Pons (tissue), 1 donor: ENCODE results near the gene COL11A2.

Source experiments
- DNase-seq: peaks from one replicate; pipeline ENCODE4 v3.0.0-alpha.2; 2016; ENCODE audit warnings: low spot score

Gene COL11A2

DNA sequence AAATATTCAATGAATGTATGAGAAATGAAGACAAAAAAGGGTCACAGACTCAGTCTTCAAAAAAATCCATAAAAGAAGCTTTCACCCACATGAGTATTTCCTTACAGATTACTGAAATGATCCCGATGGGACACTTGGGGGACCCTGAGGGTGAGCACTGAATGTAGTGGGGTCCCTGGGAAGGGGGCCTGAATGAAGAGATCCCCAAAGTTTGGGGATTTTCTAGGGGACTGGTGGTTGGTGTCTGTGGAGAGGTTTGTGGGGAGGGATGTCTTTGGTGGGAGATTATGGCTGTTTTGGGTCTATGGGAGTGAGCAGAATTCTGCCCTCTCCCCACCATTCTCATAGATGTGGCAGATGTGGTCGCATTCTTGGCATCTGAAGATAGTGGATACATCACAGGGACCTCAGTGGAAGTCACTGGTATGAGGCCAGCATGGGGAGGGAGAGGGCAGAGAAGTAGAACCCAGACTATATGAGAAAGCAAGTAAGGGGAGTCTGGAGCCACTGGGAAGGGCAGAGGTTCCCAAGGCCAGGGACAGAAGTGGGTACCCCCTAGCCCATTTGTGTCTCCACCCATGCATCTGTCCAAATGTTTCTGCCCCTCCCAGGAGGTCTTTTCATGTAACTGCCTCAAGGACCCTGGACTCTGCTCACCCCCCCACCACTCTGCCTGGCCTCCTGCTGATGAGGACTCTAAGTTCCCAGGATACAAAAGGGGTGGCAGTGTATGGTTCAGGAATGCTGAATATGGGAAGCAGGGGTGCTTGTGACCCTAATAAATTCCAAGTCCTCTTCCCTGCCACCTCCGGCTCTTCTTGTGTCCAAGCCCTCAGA lies 14.0 kb upstream of the COL11A2 start:
- no peak for DNase-seq

DNA sequence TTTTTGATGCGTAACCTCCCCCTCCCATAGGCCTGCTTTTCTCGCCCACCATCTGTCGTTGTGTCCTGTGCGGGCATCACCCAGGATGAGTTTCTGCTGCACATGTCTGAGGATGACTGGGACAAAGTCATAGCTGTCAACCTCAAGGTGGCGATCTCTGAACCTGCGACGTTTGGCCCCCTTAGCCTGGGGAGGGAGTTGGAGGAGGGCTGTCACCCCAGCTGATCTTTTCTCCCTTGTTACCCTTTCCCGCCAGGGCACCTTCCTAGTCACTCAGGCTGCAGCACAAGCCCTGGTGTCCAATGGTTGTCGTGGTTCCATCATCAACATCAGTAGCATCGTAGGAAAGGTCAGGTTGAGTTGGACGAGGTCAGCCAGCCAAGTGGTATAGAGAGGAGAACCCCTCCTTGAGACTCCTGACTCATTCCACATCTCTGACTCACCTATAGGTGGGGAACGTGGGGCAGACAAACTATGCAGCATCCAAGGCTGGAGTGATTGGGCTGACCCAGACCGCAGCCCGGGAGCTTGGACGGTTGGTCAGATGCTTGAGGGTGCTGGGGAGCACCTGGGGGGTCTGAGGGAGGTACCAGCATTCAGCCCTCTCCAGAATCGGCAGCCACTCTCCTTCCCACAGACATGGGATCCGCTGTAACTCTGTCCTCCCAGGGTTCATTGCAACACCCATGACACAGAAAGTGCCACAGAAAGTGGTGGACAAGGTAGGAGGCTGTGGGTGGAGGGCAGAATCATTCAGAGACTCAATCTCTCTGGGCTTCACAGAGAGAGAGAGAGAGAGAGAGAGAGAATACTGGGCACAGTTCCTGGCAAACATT lies 13.1 kb upstream of the COL11A2 start:
- no peak for DNase-seq

DNA sequence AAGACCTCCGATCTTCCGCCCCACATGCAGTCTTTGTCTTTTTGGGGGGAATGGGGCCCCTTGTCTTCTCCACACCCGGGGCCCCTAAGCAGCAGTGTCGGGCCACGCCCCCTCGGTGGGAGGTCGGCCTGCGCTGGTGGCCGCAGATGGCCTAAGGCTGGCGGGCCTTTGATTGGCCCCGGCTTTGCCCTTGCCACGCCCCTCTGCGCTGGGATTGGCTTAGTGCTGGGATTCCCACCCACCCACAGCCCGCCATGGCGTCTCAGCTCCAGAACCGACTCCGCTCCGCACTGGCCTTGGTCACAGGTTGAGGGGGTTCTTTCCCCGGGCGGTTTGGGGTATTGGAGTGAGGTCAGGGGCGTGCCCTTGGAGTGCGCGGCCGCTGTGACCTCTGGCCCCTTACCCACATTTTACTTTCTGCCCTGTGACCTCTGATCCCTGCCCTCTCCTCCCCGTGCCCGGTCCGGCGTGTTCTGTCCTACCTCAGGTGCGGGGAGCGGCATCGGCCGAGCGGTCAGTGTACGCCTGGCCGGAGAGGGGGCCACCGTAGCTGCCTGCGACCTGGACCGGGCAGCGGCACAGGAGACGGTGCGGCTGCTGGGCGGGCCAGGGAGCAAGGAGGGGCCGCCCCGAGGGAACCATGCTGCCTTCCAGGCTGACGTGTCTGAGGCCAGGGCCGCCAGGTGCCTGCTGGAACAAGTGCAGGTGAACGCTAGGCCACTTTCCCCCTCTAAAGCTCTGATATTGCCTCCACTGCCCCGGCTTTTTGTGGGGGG lies 12.3 kb upstream of the COL11A2 start, which contains the start of gene HSD17B8:
TSS of gene HSD17B8 (plus strand) at position 241 of the 776 bp plus-strand sequence. CDS start at position 255, 14 bp downstream.
- DNase-seq: peak; percentile 90

DNA sequence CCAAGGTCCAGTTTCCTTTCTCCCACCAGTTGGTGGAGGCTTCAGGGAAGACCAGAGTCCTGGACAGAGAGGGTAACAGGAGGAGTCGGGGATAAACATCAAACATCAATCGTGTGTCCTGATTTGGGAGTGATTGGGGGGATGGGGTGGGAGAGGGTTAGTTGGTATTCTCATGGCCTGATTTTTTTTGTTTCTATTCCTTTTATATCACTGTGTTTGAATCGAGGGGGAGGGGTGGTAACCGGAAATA lies 11.8 kb upstream of the COL11A2 start:
- DNase-seq: no peak

DNA sequence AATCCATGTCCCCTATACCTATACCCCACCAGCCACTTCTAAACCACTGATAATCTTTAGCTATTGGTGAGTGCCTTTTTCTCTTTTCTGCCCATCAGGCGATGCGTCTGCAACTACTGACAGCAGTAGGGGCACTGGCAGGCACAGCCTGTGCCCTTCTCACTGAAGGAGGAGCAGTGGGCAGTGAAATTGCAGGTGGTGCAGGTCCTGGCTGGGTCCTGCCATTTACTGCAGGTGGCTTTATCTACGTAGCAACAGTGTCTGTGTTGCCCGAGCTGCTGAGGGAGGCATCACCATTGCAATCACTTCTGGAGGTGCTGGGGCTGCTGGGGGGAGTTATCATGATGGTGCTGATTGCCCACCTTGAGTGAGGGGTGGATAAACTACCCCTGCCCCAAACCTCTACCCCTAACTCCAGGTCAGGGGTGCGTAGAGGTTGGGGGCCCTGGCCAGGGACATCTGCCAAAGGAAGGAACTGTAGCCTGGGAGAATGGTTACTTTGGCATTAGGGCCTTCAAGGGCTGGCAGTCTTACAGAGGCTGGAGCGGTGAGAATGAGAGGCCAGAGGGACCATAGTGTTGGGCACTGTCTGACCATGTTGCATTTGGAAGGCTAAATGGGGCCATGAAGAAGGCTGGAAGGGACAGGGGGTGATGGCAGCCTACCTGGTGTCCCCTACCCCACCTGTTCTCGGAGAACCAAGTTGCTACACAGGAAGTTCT lies 11.3 kb upstream of the COL11A2 start:
- no peak for DNase-seq

DNA sequence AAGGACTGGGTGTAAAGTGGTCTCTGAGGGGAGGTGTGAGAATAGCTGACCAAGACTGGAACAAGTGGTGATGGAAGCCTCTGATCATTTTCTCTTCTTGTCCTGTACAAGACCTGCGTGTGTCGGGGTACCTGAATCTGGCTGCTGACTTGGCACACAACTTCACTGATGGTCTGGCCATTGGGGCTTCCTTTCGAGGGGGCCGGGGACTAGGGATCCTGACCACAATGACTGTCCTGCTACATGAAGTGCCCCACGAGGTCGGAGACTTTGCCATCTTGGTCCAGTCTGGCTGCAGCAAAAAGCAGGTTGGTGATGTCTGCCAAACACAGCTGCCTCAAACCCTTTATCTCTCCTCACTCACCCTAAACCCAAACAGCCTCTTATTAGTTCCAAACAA lies 10.5 kb upstream of the COL11A2 start:
- DNase-seq: no peak

DNA sequence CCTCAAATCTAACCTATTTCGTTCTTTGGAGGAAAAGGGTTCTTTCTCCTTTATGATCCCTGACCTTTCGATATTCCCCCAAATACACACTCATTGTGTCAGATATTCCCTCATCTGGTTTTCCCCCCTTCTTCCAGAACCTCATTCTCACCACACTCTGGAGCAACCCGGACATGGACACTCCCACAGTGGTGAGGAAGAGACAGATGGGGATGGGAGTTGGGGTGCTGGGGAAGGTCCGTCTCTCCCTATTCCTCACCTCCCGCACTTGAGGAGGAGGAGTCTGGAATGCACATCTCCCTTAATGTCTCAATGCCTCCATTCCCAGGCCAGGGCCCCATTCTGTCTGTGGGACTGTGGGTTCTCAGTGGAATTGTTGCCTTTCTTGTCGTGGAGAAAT lies 9.7 kb upstream of the COL11A2 start:
- no peak for DNase-seq

DNA sequence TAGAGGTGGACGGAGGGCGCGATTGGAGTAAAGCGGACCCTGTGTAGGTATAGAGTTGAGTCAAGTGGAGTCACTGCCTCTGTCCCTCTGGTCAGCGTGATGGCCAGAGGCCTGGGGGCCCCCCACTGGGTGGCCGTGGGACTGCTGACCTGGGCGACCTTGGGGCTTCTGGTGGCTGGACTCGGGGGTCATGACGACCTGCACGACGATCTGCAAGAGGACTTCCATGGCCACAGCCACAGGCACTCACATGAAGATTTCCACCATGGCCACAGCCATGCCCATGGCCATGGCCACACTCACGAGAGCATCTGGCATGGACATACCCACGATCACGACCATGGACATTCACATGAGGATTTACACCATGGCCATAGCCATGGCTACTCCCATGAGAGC lies 8.9 kb upstream of the COL11A2 start:
- no peak for DNase-seq

DNA sequence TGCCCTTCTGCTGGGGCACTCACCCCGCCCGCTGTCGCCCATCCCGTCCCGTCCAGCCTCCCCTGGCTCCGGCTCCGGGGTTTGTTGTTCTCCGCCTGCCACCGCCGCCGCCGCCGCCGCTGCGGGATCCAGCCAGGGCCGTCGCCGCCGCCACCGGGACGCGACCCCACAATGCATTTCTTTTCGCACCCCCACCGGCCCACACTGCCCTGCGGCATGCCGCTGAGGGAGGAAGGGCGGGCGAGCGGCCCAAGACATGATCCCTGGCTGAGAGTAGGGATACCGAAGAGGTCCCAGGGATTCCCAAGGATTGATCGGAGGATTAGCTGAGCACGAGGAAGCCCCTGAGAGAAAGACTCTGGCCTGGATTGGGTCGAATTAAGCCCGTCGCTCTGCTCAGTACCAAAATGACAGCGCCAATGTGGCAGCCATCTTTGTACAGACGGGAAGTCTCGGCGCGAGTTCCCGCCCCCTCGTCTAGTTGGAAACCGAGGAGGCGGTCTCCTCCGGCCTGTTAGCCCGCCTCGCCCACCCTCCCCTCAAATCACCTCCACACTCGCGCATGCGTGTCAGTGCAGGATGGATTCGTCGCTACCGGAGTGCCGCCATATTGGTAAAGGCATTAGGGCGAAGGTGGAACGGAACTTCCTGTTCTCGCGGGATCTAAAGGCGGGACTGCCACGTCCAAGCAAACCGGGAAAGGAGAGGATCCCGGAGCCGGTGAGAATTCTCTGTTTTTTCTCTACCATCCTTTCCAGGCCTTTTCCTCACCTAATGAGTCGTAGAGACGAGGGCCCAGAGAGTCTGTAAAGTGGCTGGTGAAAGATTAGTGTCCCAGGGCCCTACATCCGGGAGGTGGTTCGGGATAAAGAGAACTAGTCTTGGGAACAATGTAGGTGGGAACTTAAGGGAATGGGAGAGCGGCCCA lies 8.2 kb upstream of the COL11A2 start, which contains the start of the genes RXRB and SLC39A7:
TSS of gene RXRB (minus strand) at position 447 of the 928 bp plus-strand sequence. CDS start at position 258, 189 bp downstream.
TSS of gene SLC39A7 (plus strand) at position 649 of the 928 bp plus-strand sequence. CDS start 379 bp downstream, outside the sequence.
- peak; percentile 99 for DNase-seq

DNA sequence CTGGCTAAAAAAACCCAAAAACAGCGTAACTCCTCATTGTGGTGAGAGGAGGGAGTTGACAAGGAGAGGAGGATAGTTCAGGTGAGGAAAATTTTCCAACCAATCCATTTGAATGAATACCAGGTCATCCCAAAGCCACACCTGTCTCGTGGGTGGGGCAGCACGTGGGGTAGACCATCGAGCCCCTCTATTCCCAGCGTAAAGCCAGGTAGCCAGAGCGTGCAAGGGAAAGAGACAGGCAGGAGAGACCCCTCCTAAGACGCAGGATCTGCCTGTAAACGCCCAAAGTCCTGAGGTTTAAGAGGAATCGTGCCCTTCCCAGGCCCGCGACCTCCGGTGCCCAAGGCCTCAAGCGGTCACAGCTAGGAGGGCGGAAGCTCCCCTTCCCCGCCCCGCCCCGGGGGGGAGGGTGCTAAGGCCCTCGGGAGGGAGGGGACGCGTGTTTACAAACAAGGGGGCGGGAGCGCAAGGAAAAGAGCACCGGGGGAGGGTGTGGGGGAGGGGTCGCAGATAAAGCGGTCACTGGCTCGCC lies 7.5 kb upstream of the COL11A2 start:
- DNase-seq: peak; percentile 66

DNA sequence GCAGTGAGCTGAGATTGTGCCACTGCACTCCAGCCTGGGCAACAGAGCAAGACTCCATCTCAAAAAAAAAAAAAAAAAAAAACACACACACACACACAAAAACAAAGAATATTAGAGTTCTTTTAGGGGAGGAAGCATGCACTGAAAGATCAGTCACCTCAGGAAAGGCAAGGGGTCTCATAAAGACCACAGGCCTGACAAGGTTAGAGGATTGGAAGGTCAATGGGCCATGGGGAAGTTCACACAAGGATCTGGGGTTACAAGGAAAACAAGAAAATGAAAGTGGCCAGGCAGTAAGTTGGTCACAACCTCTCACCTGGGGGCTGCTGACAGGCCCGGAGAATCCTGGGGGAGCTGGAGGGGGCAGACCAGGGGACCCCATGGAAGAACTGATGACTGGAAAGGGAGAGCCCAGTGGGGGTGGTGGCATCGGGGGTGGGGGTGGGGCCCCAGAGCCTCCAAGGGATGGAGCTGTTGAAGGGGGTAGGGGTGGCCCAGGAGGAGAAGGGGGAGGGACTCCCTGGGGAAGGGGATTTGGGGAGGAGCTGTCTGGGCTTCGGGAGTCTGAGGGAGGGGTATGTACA lies 6.7 kb upstream of the COL11A2 start:
- DNase-seq: no peak

DNA sequence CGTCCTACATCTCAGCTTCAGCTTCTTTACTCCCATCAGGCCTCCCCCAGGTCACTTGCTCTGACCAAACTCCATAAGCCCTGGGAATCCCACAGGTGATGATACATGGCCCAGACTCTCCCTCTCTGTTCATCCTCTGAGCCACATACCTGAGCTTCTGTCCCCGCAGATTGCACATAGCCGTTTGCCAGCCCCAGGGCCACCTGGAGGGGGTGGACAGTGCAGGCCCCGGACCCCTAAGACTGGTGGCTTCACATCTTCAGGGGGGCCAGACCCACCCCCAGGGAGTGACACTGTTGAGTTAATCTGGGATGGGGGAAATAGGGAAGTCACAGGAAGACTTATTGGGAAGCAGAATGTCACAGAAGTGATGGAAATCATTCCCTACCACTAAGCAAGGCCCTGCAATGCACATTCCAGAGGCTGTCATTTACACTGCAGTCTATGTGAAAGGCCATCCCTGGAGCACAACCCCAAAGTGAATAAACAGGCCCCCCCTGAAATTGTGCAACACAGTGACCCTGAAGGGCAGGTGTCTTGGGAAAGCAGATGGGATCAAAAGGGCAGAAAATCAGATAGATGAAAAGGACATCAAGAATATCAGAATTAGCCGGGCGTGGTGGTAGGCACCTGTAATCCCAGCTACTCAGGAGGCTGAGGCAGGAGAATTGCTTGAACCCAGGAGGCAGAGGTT lies 6.0 kb upstream of the COL11A2 start:
- no peak for DNase-seq

DNA sequence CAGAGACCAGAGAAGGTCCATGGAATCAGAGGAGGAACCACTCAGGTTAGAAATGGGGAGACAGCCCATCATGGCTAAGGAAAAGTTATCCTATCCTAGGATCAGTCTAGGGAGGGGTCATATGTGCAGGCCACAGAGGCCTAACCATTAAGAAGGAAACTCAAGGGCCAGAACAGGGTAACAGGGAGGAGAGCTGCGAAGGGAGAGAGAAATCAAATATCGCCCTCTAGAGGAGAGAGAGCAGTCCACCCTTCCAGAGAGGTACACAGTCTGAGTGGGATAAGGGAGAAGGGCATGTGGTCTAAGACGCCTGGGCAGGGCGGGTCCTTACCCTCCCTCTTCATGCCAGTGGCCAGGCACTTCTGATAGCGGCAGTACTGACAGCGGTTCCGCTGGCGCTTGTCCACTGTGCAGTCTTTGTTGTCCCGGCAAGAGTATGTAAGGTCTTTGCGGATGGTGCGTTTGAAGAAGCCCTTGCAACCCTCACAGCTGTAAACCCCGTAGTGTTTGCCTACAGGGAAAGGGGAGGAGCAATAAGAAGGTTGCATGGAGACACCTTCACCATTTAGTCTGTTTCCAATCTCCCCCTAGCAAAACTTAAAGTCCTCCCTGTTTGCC lies 5.3 kb upstream of the COL11A2 start:
- DNase-seq: peak; percentile 89

DNA sequence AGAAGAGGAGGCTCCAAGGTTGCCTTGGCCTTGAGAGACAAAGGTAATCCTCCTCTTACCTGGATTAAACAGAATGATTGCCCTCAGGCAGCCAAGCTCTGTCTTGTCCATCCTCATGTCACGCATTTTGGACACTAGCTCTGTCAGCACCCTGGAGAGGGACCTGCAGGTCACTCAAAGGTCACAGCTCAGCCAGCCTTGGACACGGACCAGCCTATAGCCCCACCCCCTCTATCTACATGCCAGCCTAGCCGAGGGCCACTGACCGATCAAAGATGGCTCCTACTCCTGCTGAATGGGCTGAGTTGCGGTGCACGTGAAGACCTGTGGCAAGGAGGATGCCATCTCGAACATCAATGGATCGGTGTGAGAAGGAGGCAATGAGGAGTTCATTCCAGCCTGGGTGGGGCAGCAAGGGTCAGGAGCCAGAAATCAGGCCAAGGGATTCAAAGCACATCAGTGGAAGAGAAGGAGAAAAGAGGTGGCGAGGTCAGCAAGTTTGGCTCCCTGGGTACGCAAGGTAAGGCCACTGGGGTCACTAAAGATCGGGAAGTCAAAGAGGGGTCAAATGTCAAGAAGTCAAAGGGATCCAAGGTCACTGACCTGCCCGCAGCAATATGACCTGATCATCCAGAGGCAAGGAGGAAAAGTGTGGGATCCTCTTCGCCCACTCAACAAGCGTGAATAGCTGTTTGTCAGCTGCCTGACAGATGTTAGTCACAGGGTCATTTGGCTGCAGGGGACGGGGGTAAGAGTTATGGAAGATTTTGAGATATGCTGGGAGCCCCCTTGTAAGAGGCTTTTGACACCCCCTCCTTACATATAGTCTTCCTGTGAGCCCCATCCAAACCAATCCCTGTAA lies 3.3 kb upstream of the COL11A2 start:
- DNase-seq: no peak

DNA sequence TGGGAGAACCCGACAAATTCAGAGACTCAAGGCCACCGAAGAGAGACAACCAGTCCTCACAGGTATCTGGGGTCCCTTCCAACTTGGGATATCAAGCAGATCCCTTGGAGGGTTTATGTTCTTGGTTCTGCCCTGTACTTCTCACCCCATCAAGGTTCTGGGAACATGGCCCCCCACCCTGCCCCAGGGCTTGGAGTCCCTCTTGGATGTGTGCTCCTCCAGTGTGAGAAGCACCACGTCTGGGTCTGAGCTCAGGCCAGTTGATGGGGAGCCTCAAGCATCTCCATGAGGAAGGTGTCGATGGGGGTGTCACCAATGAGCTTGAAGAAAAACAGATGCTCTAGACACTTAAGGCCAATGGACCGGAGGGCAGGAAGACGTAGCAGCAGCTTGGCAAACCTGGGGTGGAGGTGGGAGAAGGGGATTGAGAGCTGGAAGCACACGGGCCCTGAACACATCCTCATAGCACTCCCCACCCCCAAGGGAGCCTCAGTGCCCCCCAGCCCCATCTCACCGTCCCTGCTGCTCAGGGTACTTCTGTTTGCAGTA lies 2.2 kb upstream of the COL11A2 start:
- no peak for DNase-seq

DNA sequence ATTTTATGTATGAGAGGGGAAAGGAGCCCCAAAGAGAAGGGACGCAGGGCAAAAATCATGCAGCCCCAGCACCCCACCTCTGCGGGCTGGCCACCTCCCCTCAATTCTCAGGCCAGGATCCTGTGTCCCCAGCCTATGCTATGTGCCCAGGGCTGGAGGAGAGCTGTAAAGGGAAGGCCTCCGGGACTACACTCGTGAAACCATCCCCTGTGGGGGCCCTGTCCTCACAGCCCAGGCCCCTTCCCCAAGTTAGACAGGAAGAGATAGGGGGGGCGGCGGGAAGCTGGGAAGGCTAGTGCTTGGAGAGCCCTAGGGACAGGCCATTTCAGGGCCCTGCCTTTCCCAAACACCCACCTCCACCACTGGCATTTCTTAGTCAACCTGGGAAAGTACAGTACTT lies 1.4 kb upstream of the COL11A2 start:
- no peak for DNase-seq
